Measurements from ENCODE around the gene HOXB9. TPM values are rescaled to one million over a fixed set of nuclear protein-coding genes. Genes with fewer than 3 reads are reported as not detected.

HOXB9 gene
- total RNA-seq, 1 donor from 2014 or later = 0.24 TPM

DNA sequence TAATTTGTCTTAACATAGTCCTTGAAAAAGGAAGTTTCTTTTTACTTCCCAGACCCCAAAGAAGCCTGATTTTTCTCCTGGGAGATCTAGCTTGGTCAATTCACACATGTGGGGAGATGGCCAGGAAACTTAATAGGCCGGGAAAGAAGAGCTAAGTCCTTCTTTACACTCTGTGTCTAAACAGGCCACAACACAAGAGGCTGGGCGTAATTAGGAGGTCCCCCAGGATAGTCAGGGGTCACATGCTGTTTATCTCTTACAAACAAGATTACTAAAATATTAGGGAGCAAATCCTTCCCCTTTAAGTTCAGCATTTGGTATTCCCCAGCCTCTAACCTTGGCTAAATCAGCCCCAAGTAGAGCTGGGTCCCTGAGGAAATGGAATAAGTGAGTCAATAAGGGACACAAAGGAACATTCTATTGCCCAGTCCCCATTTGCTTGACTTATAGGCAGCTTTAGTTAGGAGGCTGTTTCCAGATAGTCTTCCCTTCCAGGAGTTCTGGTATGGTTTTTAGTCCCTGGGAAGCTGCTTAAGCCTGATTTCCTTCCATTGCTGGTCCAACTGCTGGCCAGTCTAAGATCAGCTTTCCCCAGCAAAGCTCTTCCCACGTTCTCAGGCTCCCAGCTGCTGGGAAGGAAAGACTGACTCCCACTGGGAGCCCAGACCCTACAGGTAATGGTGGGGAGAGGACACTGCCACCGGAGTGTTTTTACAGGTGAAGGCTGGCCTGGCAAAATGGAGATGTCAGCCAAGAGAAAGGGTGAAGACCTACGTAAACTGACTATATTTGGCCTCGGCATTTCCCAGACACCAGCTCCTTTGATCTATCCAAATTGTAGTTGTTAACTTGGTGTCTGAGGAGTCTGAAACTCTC, 14.1 kb upstream of the HOXB9 start:
- DNase-seq (ENCODE audit: low spot score) = no peak

GRCh38 chr17:48639136-48639535, 13.0 kb upstream of the HOXB9 start:
- no peak for DNase-seq (ENCODE audit: low spot score)

GRCh38 chr17:48637323-48638260, 11.4 kb upstream of the HOXB9 start:
- DNase-seq (ENCODE audit: low spot score) = peak; percentile 58

GRCh38 chr17:48636177-48637018, 10.2 kb upstream of the HOXB9 start:
- DNase-seq (ENCODE audit: low spot score) = peak; percentile 88

DNA sequence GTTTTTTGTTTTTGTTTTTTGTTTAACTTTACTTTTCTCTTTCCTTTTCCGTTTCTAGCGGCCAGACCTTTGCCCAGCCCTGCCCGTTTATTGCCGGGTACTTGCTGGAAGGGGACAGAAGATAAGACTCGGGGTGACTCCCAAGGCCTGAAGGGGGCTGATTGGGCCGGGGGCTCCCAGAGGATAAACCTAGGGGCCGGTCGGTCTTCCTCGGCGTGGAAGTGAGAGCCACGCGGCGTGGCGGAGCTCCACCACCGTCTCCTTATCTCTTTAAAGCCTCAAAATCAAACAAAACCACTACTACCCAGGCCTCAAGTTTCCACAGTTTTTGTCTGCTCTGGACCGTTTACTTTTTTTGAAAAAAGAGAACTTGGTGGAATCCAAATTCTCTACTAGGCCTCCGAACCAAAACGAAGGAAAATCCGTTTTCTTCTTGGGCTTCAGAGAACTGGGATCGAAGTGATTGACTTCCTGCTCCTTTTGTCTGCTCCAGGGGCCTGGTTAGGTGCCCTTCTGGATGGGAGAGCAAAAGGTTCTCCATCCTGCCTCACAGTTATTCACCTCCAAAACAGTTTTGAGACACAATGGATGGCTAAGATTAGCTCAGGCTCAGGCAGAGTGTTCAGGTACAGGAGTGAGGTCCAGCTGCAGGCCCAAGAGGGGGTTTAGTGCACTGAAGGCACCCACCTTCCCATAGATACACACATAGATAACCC, 8.5 kb upstream of the HOXB9 start:
- no peak for DNase-seq (ENCODE audit: low spot score)

DNA sequence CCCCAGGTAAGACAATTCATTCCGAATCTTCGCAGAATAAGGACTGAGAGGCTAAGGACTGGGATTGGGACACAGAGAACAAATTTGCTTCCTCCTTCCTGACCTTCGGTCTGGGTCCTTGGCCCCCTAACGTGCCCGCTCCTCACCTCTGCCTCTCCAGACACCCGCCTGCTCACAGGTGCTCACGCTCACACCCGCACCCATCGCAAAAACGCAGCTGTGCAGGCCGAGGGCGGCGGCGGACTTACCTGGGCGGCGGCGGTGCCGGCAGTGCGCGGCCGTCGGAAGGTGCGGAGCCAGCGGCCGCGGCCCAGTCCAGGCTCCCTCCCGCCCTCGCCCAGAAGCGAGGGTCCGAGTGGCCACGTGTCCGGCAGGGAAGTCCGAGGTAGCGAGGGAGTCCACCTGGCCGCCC, 7.1 kb upstream of the HOXB9 start:
- DNase-seq (ENCODE audit: low spot score) = no peak

DNA sequence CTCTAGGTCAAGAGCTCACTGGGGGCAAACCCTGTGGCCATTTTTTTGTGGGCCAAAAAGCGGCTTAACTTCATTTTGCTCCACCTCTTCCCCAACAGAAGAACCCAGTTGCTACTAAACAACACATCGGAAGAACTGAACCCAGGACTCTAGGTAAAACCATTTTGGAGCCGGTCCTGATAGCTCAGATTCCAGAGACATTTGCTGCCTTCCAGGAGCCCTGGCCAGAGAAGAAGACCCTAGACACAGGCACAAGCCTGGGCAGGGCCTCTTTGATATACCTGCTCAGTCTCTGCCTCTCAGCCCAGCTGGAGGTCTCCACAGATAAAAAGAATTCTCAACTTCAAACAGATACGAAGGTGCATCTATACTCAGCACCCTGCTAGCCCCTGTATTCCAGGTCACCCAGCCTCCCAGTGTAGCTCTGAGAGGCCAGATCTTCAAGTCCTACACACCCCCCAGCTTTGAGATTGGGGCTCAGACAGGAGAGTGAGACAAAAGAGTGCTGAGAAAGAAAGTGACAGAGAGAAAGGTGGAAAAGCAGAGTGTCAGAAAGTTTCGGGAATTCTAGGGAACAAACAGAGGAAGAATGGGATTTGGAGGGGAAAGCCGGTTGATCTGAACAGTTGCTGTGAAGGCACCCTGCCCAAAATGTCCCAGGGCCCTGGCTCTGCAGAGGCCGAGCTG, 6.6 kb upstream of the HOXB9 start:
- no peak for DNase-seq (ENCODE audit: low spot score)

GRCh38 chr17:48631693-48632578, 5.8 kb upstream of the HOXB9 start:
- no peak for DNase-seq (ENCODE audit: low spot score)

DNA sequence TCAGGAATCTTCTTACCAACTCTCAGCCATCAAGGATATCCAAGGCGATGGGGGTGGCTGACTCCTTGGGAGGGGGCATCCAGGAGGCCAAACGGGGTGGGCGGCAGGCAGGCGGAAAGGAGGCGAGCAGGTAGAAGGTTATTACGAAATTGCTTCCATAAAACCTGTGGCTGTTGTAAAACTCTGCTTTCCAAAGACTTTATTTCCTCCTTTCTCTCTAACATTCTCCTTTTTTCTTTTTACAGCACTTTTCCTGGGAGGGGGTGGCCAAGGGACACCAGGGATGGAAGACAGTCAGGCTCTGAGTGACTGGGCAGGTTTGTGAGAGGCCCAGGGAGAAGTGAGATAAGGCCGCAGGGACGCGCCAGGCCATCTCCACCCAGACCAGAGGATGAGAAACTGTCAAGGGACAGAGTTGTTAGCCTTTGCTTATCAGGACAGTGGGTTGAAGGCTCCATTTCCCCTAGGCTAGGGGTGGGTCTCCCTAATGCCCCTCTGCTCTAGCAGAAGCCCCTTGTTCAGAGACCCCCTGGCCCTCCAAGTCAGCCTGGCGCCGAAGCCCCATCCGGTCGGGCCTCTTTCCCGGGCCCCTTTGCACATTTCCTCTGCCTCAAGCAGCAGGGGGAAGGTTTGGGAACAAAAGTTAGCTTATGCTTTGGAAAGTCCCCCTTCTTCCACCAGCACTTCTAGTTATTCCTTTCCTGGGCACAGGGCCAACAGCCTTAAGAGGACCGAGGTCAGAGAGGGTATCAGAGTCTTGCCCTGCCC, 5.0 kb upstream of the HOXB9 start:
- no peak for DNase-seq (ENCODE audit: low spot score)

DNA sequence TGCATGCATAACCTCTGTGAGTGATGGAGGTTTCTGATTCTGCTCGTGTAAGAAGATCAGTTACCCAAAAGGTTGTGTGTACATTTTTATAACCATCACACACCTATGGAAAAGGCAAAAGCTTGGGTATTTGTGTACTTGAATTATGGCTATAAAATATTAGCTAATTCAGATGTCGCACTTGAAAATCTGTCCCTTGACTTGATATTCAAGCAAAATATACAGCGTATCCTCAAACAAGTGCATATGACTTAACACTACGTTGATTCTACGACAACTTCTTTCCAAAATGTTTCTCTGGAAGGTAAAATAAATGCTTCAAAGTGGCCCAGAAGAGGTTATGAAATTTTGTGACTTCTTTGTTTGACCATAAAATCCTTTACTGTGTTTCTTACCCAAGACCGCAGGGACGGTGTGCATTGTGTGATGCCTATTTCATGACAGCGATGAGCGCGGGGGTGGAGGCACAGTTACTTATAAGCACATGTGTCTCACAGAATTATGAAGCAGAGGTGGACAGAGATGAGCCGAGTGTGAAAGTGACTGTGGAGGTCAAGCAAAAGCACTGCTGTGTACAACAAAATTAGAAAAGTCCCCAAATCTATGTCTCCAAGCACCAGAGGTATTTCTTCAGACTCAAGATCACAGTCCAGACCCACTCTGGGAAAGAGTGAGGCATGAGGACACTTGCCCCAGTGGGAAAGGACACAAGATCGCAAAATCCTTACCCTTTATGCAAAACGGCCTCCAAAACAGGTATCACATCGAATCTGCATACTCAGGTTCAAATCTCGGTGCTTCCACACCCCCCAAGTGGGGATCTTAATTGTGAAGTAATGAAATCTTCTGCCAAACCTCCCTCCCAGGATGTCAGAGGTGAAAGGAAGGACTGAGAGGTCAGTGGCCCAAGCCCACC, 4.1 kb upstream of the HOXB9 start:
- DNase-seq (ENCODE audit: low spot score) = no peak

- no peak for DNase-seq (ENCODE audit: low spot score)
These were observed 3.2 kb upstream of the HOXB9 start for GRCh38 chr17:48629411-48629759.

- no peak for DNase-seq (ENCODE audit: low spot score)
These were observed 2.7 kb upstream of the HOXB9 start for GRCh38 chr17:48628649-48629410.

DNA sequence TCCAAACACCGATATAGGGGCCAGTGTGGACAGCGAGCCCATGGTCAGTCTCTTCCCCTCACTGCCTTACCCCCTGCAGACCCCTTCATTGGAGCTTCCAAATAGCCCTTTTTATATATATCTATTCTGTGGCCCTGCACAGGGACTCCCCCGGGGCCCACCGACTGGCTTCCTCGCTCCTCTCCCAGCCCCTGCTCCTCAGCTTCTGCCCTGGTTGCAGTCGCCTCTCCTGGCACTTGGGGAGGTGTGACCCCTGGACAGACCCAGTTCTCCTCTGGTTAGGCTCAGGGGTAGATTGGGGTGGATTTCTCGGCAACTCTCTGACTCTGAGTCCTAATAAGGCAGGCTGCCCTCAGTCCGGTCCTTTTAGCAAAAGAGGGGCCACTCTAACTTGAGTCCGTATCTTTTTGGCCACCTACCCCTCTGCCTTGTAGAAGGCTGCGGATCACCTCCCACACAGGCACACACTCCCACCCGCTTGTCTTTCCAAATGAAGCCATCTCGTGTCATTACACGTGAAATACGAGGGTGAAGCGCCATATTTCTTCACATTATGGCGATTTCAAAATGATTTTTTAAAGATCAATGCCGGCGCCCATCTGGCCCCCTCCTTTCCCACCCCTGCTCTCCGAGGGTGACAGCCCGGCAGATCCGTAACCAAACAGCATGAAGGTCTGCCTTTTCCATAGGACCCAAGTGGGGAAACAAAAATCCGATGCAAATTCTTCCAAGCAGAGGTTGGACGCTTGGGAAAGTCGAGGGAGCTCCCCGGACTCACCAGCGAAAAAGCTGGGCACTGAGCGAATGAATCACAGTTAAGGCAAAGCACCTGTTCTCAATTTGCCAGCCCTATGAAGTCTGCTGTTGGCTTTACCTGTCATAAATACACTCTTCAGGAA, 1.7 kb upstream of the HOXB9 start:
- DNase-seq (ENCODE audit: low spot score) = no peak

DNA sequence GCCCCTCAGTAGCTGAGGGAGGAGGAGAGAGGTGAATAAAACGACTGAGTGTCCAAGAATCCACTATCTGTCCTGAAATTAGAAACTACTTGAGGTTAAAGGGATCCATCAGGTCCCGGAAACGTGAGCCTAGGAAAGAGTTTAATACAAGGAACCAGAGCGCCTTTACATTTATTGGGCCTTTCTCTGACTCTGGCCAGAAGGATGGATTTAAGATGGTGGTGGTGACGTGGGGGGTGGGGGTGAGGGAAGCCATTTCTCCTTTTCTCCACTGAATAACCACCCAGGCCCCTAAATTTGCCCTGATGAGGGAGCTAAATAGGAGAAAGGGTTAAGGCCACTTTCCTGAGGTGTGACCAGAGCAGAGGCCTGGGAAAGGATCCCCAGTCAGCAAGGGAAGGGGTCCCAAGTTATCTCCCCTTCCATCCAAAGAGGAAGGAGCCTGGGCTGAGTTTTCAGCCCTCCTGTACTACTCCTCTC, 1.0 kb upstream of the HOXB9 start:
- DNase-seq (ENCODE audit: low spot score) = no peak

DNA sequence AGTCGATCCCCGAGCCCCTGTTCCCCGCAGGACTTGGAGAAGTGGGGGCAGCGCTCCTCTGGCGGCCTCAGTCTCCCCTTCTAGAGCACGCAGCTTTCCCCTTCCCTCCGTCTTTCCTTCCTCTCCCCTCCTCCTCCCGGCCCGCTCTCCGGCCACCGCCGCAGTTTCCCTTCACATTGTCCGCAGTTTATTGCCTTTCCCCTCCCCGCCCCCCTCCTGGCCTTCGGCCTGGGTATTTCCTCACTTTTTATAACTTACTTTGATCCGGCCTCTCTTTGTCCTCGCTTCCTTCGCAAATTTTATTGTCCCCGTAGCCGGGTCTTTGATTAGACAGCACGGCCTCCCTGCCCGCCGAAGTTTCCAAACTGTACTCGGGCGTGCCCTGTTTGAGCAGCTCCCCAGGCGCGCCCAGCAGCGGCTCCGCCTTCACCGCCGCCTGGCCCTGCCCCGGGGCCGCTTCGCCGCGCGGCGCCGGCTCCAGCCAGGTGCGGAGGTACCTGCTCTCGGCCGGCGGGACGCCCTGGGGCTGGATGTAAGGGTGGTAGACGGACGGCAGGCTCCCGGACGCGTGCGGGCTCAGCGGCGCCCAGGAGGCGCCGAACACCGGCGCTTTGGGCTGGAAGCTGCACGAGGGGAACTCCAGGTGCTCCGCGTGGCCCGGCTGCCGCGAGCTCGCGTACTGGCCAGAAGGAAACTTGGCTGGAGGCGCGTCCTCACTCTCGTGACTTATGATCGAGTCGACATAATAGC, 488 bp downstream of the HOXB9 start:
- DNase-seq (ENCODE audit: low spot score) = no peak
